Measurements from ENCODE around the gene LRRC8C.
A peak's percentile ranks its signal among the peaks of the same experiment; 100 is the strongest.

The LRRC8C gene

DNA sequence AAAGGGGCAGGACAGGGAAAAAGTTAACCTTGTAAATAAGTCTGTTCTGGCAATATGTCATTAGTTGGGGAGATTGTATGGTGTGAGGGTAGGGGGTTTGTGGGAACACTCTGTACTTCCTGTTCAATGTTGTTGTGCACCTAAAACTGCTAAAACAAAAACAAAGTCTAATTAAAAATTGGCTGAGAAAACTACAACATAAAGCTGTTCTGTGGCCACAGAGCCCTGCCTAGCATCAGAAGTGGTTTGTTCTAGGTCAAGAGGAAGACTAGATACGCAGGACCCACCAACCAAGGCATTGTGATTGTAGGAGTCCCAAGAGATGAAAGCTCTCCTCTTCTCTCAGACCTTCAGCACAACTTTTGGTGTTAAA, 106.9 kb downstream of the LRRC8C start:
- H3K27me3 ChIP-seq (ENCODE audit: control insufficient read depth in 1 of 2, insufficient read depth in 1 of 2, low read length in 2 of 2), result no peaks in the 10 kb centered on the region
- no peak overlapping the region for H3K23ac ChIP-seq (ENCODE audit: low read length in 2 of 2)
- H3K36me3 ChIP-seq (ENCODE audit: control insufficient read depth in 1 of 2, insufficient read depth in 2 of 2, low read depth in 1 of 2, low read length in 2 of 2), result no peaks in the 10 kb centered on the region
- no peaks in the 10 kb centered on the region for H3K79me1 ChIP-seq (replicated peaks; ENCODE audit: low read length, poor library complexity, severe bottlenecking)
- H3K4me2 ChIP-seq (ENCODE audit: low read length, poor library complexity, severe bottlenecking), result no peak overlapping the region
- no peak overlapping the region for H2AK5ac ChIP-seq (ENCODE audit: low read length, severe bottlenecking)
- no peak overlapping the region for H3K9ac ChIP-seq (ENCODE audit: low read length)
- H3K4ac ChIP-seq (ENCODE audit: low read depth in 1 of 2, low read length in 2 of 2), result no peak overlapping the region
- H3K9me3 ChIP-seq (ENCODE audit: control insufficient read depth, low read length), result no peaks in the 10 kb centered on the region
- H3K27ac ChIP-seq (ENCODE audit: low read length, poor library complexity, severe bottlenecking), result no peak overlapping the region
- H2BK5ac ChIP-seq (ENCODE audit: low read depth, low read length, poor library complexity, severe bottlenecking), result no peak overlapping the region
- no peak overlapping the region for H2BK15ac ChIP-seq (ENCODE audit: low read depth, poor library complexity, severe bottlenecking)
- no peak overlapping the region for H3K4me3 ChIP-seq (ENCODE audit: insufficient read depth in 1 of 2, low read depth in 1 of 2, low read length in 2 of 2)
- no peak overlapping the region for H3K14ac ChIP-seq (ENCODE audit: low read length in 2 of 2)
- no peak for DNase-seq
- no peaks in the 10 kb centered on the region for H3K4me1 ChIP-seq (ENCODE audit: control insufficient read depth, insufficient read depth, low read depth, low read length)
- H4K91ac ChIP-seq (ENCODE audit: low read length), result no peak overlapping the region
- WGBS, result 100% methylated on average over 1 of the region's 1 CpG
- no peak overlapping the region for H3K18ac ChIP-seq (ENCODE audit: low read depth in 1 of 2, low read length in 2 of 2)
- no peak overlapping the region for H2BK12ac ChIP-seq (ENCODE audit: low read length in 2 of 2)
- no peak overlapping the region for H4K8ac ChIP-seq (ENCODE audit: low read length)
- H2BK120ac ChIP-seq (ENCODE audit: low read depth, low read length), result peak overlapping the region; percentile 27
- no peak overlapping the region for H2AFZ ChIP-seq (ENCODE audit: low read depth, low read length)

DNA sequence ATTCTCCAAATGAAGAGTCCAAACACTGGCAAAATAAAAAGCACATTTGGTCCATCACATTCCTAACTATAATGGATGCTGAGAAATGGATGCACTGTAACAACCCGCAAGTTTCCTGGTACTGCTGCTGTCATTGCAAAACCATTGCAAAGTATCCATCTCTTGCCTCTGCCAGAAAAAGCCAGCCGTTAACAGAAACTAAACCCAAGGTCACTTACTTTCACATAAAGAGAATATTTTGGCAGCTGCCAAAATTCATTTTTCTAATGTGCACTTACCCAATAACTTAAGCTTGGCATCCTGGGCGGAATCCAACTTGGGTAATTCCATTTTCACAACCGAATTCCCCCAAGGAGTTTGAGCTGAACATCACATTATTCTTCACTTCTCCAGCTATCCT, 110.9 kb downstream of the LRRC8C start:
- no peak for DNase-seq
- Histone ChIP-seq H2BK15ac (ENCODE audit: low read depth, poor library complexity, severe bottlenecking) (no peak overlapping the region), H3K14ac (ENCODE audit: low read length in 2 of 2) (no peak overlapping the region), H2BK120ac (ENCODE audit: low read depth, low read length) (no peak overlapping the region), H3K79me1 (replicated peaks; ENCODE audit: low read length, poor library complexity, severe bottlenecking) (no peaks in the 10 kb centered on the region), H3K27ac (ENCODE audit: low read length, poor library complexity, severe bottlenecking) (no peak overlapping the region), H4K8ac (ENCODE audit: low read length) (no peak overlapping the region), H3K4ac (ENCODE audit: low read depth in 1 of 2, low read length in 2 of 2) (no peak overlapping the region), H2AFZ (ENCODE audit: low read depth, low read length) (no peak overlapping the region), H3K4me1 (ENCODE audit: control insufficient read depth, insufficient read depth, low read depth, low read length) (no peaks in the 10 kb centered on the region), H3K9ac (ENCODE audit: low read length) (no peak overlapping the region), H4K91ac (ENCODE audit: low read length) (no peak overlapping the region), H3K4me2 (ENCODE audit: low read length, poor library complexity, severe bottlenecking) (no peak overlapping the region), H2AK5ac (ENCODE audit: low read length, severe bottlenecking) (no peak overlapping the region), H2BK5ac (ENCODE audit: low read depth, low read length, poor library complexity, severe bottlenecking) (no peak overlapping the region), H3K23ac (ENCODE audit: low read length in 2 of 2) (no peak overlapping the region), H2BK12ac (ENCODE audit: low read length in 2 of 2) (no peak overlapping the region), H3K18ac (ENCODE audit: low read depth in 1 of 2, low read length in 2 of 2) (no peak overlapping the region), H3K4me3 (ENCODE audit: insufficient read depth in 1 of 2, low read depth in 1 of 2, low read length in 2 of 2) (no peak overlapping the region), H3K36me3 (ENCODE audit: control insufficient read depth in 1 of 2, insufficient read depth in 2 of 2, low read depth in 1 of 2, low read length in 2 of 2) (no peaks in the 10 kb centered on the region), H3K27me3 (ENCODE audit: control insufficient read depth in 1 of 2, insufficient read depth in 1 of 2, low read length in 2 of 2) (peaks cover 0 to 5% of the 10 kb centered on the region in 2 experiments), H3K9me3 (ENCODE audit: control insufficient read depth, low read length) (no peaks in the 10 kb centered on the region)
- WGBS, result 96% methylated on average over 4 of the region's 4 CpGs

DNA sequence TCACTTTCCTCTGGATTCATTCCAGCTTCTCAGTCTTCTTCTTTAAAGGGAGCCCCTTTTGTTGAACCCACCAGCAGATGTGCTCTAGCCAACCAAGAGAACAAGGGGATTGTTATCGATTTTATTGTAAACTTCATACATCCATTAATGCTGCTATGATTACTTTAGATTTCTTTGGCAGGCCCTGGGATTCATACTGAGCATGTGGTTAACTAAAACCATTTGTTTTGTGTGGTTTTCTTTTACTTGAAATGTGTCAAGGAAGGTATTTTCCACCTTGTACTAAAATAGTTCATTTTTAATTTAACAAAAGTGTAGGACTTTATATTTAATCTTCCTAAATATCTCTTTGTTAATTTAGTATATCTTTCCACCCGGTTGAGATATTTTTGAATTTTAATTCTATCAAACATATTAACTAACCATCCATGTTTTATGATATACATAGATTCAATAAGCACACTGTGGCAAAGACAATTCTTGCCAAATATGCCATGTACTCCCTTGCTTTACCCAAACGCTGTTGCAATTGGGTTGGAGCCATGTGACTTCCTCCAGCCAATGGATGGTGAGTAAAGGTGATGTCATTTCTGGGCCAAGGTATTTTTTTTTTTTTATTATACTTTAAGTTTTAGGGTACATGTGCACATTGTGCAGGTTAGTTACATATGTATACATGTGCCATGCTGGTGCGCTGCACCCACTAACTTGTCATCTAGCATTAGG, 113.7 kb downstream of the LRRC8C start:
- Histone ChIP-seq H3K4me2 (ENCODE audit: low read length, poor library complexity, severe bottlenecking) (no peak overlapping the region), H3K27me3 (ENCODE audit: control insufficient read depth in 1 of 2, insufficient read depth in 1 of 2, low read length in 2 of 2) (peaks cover 0 to 5% of the 10 kb centered on the region in 2 experiments), H3K9ac (ENCODE audit: low read length) (no peak overlapping the region), H3K79me1 (replicated peaks; ENCODE audit: low read length, poor library complexity, severe bottlenecking) (no peaks in the 10 kb centered on the region), H3K4me3 (ENCODE audit: insufficient read depth in 1 of 2, low read depth in 1 of 2, low read length in 2 of 2) (no peak overlapping the region), H2BK15ac (ENCODE audit: low read depth, poor library complexity, severe bottlenecking) (no peak overlapping the region), H3K9me3 (ENCODE audit: control insufficient read depth, low read length) (no peaks in the 10 kb centered on the region), H3K27ac (ENCODE audit: low read length, poor library complexity, severe bottlenecking) (no peak overlapping the region), H3K14ac (ENCODE audit: low read length in 2 of 2) (no peak overlapping the region), H3K4me1 (ENCODE audit: control insufficient read depth, insufficient read depth, low read depth, low read length) (no peaks in the 10 kb centered on the region), H2AK5ac (ENCODE audit: low read length, severe bottlenecking) (no peak overlapping the region), H3K36me3 (ENCODE audit: control insufficient read depth in 1 of 2, insufficient read depth in 2 of 2, low read depth in 1 of 2, low read length in 2 of 2) (no peaks in the 10 kb centered on the region), H2BK5ac (ENCODE audit: low read depth, low read length, poor library complexity, severe bottlenecking) (no peak overlapping the region), H2BK120ac (ENCODE audit: low read depth, low read length) (no peak overlapping the region), H3K23ac (ENCODE audit: low read length in 2 of 2) (no peak overlapping the region), H4K8ac (ENCODE audit: low read length) (no peak overlapping the region), H3K18ac (ENCODE audit: low read depth in 1 of 2, low read length in 2 of 2) (no peak overlapping the region), H4K91ac (ENCODE audit: low read length) (no peak overlapping the region), H2AFZ (ENCODE audit: low read depth, low read length) (no peak overlapping the region), H2BK12ac (ENCODE audit: low read length in 2 of 2) (no peak overlapping the region), H3K4ac (ENCODE audit: low read depth in 1 of 2, low read length in 2 of 2) (no peak overlapping the region)
- WGBS, result 100% methylated on average over 1 of the region's 4 CpGs
- no peak for DNase-seq

DNA sequence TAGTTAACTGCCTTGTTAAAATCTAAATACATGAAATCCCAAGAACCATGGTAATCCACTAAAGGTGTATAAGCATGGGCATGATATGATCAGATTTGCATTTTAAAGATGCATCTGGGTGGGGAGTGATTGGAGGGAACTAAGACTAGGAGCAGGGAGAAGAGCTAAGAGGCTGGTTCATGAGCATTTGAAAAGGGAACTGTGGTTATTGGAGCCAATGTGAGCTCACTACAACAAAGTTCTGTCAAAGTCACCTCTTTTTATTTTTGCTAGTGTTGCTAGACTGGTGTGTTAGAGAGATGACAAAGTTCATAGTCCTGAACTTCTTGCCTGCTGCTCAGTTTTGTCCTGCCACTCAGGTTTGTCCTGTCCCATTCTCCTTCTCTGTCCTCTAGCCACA, 120.8 kb downstream of the LRRC8C start:
- Histone ChIP-seq H4K8ac (ENCODE audit: low read length) (peak overlapping the region; percentile 10), H4K91ac (ENCODE audit: low read length) (no peak overlapping the region), H2BK12ac (ENCODE audit: low read length in 2 of 2) (peak overlapping the region in 1 of 2 experiments; percentile 15), H3K18ac (ENCODE audit: low read depth in 1 of 2, low read length in 2 of 2) (no peak overlapping the region), H3K79me1 (replicated peaks; ENCODE audit: low read length, poor library complexity, severe bottlenecking) (no peaks in the 10 kb centered on the region), H3K4me2 (ENCODE audit: low read length, poor library complexity, severe bottlenecking) (no peak overlapping the region), H3K27ac (ENCODE audit: low read length, poor library complexity, severe bottlenecking) (no peak overlapping the region), H2AFZ (ENCODE audit: low read depth, low read length) (no peak overlapping the region), H2AK5ac (ENCODE audit: low read length, severe bottlenecking) (no peak overlapping the region), H3K9me3 (ENCODE audit: control insufficient read depth, low read length) (no peaks in the 10 kb centered on the region), H2BK5ac (ENCODE audit: low read depth, low read length, poor library complexity, severe bottlenecking) (no peak overlapping the region), H2BK15ac (ENCODE audit: low read depth, poor library complexity, severe bottlenecking) (no peak overlapping the region), H2BK120ac (ENCODE audit: low read depth, low read length) (no peak overlapping the region), H3K4me3 (ENCODE audit: insufficient read depth in 1 of 2, low read depth in 1 of 2, low read length in 2 of 2) (no peak overlapping the region), H3K4ac (ENCODE audit: low read depth in 1 of 2, low read length in 2 of 2) (peak overlapping the region; percentile 49 to 81), H3K9ac (ENCODE audit: low read length) (no peak overlapping the region), H3K23ac (ENCODE audit: low read length in 2 of 2) (no peak overlapping the region), H3K14ac (ENCODE audit: low read length in 2 of 2) (no peak overlapping the region), H3K36me3 (ENCODE audit: control insufficient read depth in 1 of 2, insufficient read depth in 2 of 2, low read depth in 1 of 2, low read length in 2 of 2) (no peaks in the 10 kb centered on the region), H3K4me1 (ENCODE audit: control insufficient read depth, insufficient read depth, low read depth, low read length) (no peaks in the 10 kb centered on the region), H3K27me3 (ENCODE audit: control insufficient read depth in 1 of 2, insufficient read depth in 1 of 2, low read length in 2 of 2) (peaks cover 0 to 9% of the 10 kb centered on the region in 2 experiments)
- no peak for DNase-seq
